Breast epithelium (tissue), 4 donors: ENCODE measurements around the gene MRTFA. TPM values are rescaled to one million over a fixed set of nuclear protein-coding genes. Genes with fewer than 3 reads are reported as not detected.

ENCODE experiments used
- DNase-seq, 2 donors: peaks; one replicate each; pipeline ENCODE4 v3.0.0-alpha.2; 2019; ENCODE audit warnings: low spot score in 2 of 2
- H3K27ac ChIP-seq, 2 donors: fragments of 200-600 bp; sonication (generic) in 1 of 2; one replicate each; pipeline ENCODE4 v1.5.1; 2016 to 2019; ENCODE audit warnings: mild to moderate bottlenecking in 1 of 2
- H3K27me3 ChIP-seq, 2 donors: fragments of 200-600 bp; sonication (generic) in 1 of 2; one replicate each; pipeline versions ENCODE4 v1.5.1 to v1.6.0; 2017 to 2019; ENCODE audit warnings: control low read depth in 1 of 2, mild to moderate bottlenecking in 1 of 2
- H3K36me3 ChIP-seq: fragments of 200-600 bp; one replicate; pipeline ENCODE4 v1.5.1; 2019
- H3K4me1 ChIP-seq, 2 donors: fragments of 200-600 bp; sonication (generic); one replicate each; pipeline ENCODE4 v1.5.1; 2016 to 2019; ENCODE audit warnings: control low read depth in 1 of 2
- H3K4me3 ChIP-seq, 3 donors: fragments of 200-600 bp; sonication (generic); 1 replicate in 2 of 3; 2 replicates in 1 of 3; pipeline ENCODE4 v1.5.1; 2016 to 2019; ENCODE audit warnings: mild to moderate bottlenecking in 3 of 3, moderate library complexity in 2 of 3
- H3K9me3 ChIP-seq, 2 donors: fragments of 200-600 bp; sonication (generic) in 1 of 2; one replicate each; pipeline ENCODE4 v1.5.1; 2016 to 2019; ENCODE audit warnings: control low read depth in 1 of 2
- CTCF ChIP-seq, 3 donors: fragments of 450-650 bp; IDR thresholded peaks; one replicate each; pipeline ENCODE4 v1.5.1; 2016 to 2017; ENCODE audit warnings: antibody characterized with exemption in 3 of 3, mild to moderate bottlenecking in 3 of 3, moderate library complexity in 3 of 3
- POLR2A ChIP-seq: fragments of 450-650 bp; IDR thresholded peaks from one replicate; pipeline ENCODE4 v1.6.1; 2016; ENCODE audit warnings: antibody characterized with exemption, mild to moderate bottlenecking, moderate library complexity
- POLR2AphosphoS5 ChIP-seq, 3 donors: sonication (generic); formaldehyde crosslinking; IDR thresholded peaks; one replicate each; pipeline ENCODE4 v1.6.1; 2017; ENCODE audit warnings: antibody characterized with exemption in 3 of 3
- intact Hi-C: fragments of 100-400 bp; cut with DNase I; formaldehyde crosslinking; loops from one replicate; pipeline ENCODE4 v1.15.1; 2023; ENCODE audit warnings: low total_unique reads
- total RNA-seq, 3 donors: library from RNA; depleted of rRNA; stranded (reverse); fragments of >200 nt; gene quantifications; one replicate each; pipeline ENCODE4 v1.1.0, GENCODE V29; 2016

The MRTFA gene
- total RNA-seq, 3 donors from 2014 or later, result 47.0 to 69.2 (median 65.7) TPM

GRCh38 chr22:40618400-40618799 is 18.1 kb downstream of the MRTFA start:
- no peaks in the 10 kb centered on the region for H3K27me3 ChIP-seq
- no peak for TF ChIP-seq POLR2AphosphoS5 (IDR thresholded peaks at IDR 0.05)
- no peak for TF ChIP-seq POLR2A
- TF ChIP-seq CTCF (IDR thresholded peaks at IDR 0.05), result no peak
- H3K9me3 ChIP-seq, result peaks cover 0 to 12% of the 10 kb centered on the region in 2 donors
- no peaks in the 10 kb centered on the region for H3K4me1 ChIP-seq
- no peak overlapping the region for H3K4me3 ChIP-seq
- no peak overlapping the region for H3K27ac ChIP-seq
- no peak for DNase-seq
- H3K36me3 ChIP-seq, result no peaks in the 10 kb centered on the region
- intact Hi-C loops, result no loop called here

DNA sequence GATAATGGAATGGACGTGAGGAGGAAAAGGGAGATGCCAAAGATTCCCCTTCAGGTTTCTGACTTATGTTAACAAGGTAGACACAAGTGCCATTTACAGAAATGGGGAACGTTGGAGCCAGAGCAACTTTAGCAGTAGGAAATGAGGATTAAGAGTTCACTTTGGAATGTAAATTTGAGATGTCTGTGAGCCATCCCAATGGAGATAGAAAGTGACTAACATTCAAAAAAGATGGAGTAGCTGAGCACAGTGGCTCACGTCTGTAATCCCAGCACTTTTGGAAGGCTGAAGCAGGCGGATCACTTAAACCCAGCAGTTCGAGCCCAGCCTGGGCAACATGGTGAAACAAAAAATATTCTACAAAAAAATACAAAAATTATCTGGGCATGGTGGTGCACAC is 19.9 kb downstream of the MRTFA start:
- H3K4me3 ChIP-seq, result no peak overlapping the region
- H3K27ac ChIP-seq, result no peak overlapping the region
- DNase-seq, result no peak
- intact Hi-C loops, result no loop called here
- no peaks in the 10 kb centered on the region for H3K36me3 ChIP-seq
- H3K27me3 ChIP-seq, result no peaks in the 10 kb centered on the region
- TF ChIP-seq CTCF (IDR thresholded peaks at IDR 0.05) (no peak), POLR2AphosphoS5 (IDR thresholded peaks at IDR 0.05) (no peak), POLR2A (no peak)
- H3K4me1 ChIP-seq, result no peaks in the 10 kb centered on the region
- peaks cover 0 to 8% of the 10 kb centered on the region in 2 donors for H3K9me3 ChIP-seq

GRCh38 chr22:40613067-40613466 is 23.5 kb downstream of the MRTFA start:
- DNase-seq, result no peak
- intact Hi-C loops, result no loop called here
- Histone ChIP-seq H3K36me3 (no peaks in the 10 kb centered on the region), H3K27ac (no peak overlapping the region), H3K4me1 (no peaks in the 10 kb centered on the region), H3K27me3 (no peaks in the 10 kb centered on the region), H3K9me3 (no peaks in the 10 kb centered on the region), H3K4me3 (no peak overlapping the region)
- TF ChIP-seq POLR2AphosphoS5 (IDR thresholded peaks at IDR 0.05) (no peak), CTCF (IDR thresholded peaks at IDR 0.05) (no peak), POLR2A (no peak)

DNA sequence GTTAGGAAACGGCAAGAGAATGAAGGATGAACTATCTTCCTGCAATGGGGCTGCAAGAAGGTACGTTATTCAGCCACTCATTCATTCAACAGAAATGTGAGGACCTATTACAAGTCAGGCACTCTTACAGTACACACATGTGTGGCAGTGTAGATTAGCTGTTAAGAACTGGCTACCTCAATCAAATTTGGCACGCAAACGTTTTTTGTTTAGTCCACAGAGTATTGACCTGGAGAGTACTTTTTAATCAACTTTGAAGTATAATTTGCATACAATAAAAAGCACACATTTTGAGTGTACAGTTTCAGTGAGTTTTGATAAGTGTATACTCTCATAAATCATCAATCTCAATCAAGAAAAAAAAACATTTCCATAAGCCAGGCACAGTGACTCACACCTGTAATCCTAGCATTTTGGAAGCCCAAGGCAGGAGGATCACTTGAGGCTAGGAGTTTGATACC is 24.2 kb downstream of the MRTFA start:
- Histone ChIP-seq H3K27me3 (no peaks in the 10 kb centered on the region), H3K9me3 (no peaks in the 10 kb centered on the region), H3K27ac (no peak overlapping the region), H3K36me3 (no peaks in the 10 kb centered on the region), H3K4me1 (no peaks in the 10 kb centered on the region), H3K4me3 (no peak overlapping the region)
- intact Hi-C loops, result no loop called here
- DNase-seq, result no peak
- TF ChIP-seq CTCF (IDR thresholded peaks at IDR 0.05) (no peak), POLR2A (no peak), POLR2AphosphoS5 (IDR thresholded peaks at IDR 0.05) (no peak)

GRCh38 chr22:40611606-40612005 is 24.9 kb downstream of the MRTFA start:
- TF ChIP-seq POLR2A (no peak), POLR2AphosphoS5 (IDR thresholded peaks at IDR 0.05) (no peak), CTCF (IDR thresholded peaks at IDR 0.05) (no peak)
- no peak for DNase-seq
- H3K4me1 ChIP-seq, result peaks cover 0 to 4% of the 10 kb centered on the region in 2 donors
- H3K36me3 ChIP-seq, result no peaks in the 10 kb centered on the region
- intact Hi-C loops, result no loop called here
- no peak overlapping the region for H3K4me3 ChIP-seq
- H3K27me3 ChIP-seq, result no peaks in the 10 kb centered on the region
- no peaks in the 10 kb centered on the region for H3K9me3 ChIP-seq
- no peak overlapping the region for H3K27ac ChIP-seq
